ENCODE results near the gene HSD3B7.
"Not testable (repeated sequence)": the region's sequence is repeated elsewhere in the genome, so short reads cannot be mapped to it uniquely, and the experiment has no call there.

Gene HSD3B7

GRCh38 chr16:31009120-31009519 is 24.1 kb downstream of the HSD3B7 start:
- Histone ChIP-seq H4K20me1 (ENCODE audit: insufficient read depth) (no peaks in the 10 kb centered on the region), H3K27ac (no peak overlapping the region), H3K4me2 (no peak overlapping the region), H3K4me3 (IDR thresholded peaks at IDR 0.05; ENCODE audit: insufficient read depth, low read depth, low read length) (no peak overlapping the region), H3K4me1 (ENCODE audit: low read depth, poor library complexity, severe bottlenecking) (no peaks in the 10 kb centered on the region), H2AFZ (ENCODE audit: low read depth) (no peak overlapping the region), H3K27me3 (ENCODE audit: insufficient read depth, low read depth) (peaks cover 72% of the 10 kb centered on the region), H3K79me2 (ENCODE audit: insufficient read depth, low read depth) (no peaks in the 10 kb centered on the region), H3K36me3 (ENCODE audit: insufficient read depth) (no peaks in the 10 kb centered on the region), H3K9ac (no peak overlapping the region)
- TF ChIP-seq CTCF (conservative IDR thresholded peaks at IDR 0.05; ENCODE audit: low read depth, low read length), result no peak

GRCh38 chr16:31009894-31010584 is 25.0 kb downstream of the HSD3B7 start:
- Histone ChIP-seq H4K20me1 (ENCODE audit: insufficient read depth) (no peaks in the 10 kb centered on the region), H3K36me3 (ENCODE audit: insufficient read depth) (no peaks in the 10 kb centered on the region), H3K4me1 (ENCODE audit: low read depth, poor library complexity, severe bottlenecking) (no peaks in the 10 kb centered on the region), H3K79me2 (ENCODE audit: insufficient read depth, low read depth) (no peaks in the 10 kb centered on the region), H2AFZ (ENCODE audit: low read depth) (no peak overlapping the region), H3K27me3 (ENCODE audit: insufficient read depth, low read depth) (peaks cover 74% of the 10 kb centered on the region), H3K4me3 (IDR thresholded peaks at IDR 0.05; ENCODE audit: insufficient read depth, low read depth, low read length) (no peak overlapping the region), H3K27ac (no peak overlapping the region), H3K9ac (no peak overlapping the region), H3K4me2 (no peak overlapping the region)
- TF ChIP-seq CTCF (conservative IDR thresholded peaks at IDR 0.05; ENCODE audit: low read depth, low read length), result no peak

GRCh38 chr16:31010585-31011325 is 25.7 kb downstream of the HSD3B7 start, which contains the start of gene STX1B:
STX1B (minus strand) TSS chr16:31010638; CDS start chr16:31010396, 242 bp downstream.
- TF ChIP-seq CTCF (conservative IDR thresholded peaks at IDR 0.05; ENCODE audit: low read depth, low read length), result no peak
- no peak within 1 kb of the TSS for H3K9ac ChIP-seq
- no peak within 1 kb of the TSS for H3K4me3 ChIP-seq (IDR thresholded peaks at IDR 0.05; ENCODE audit: insufficient read depth, low read depth, low read length)
- H3K36me3 ChIP-seq (ENCODE audit: insufficient read depth), result no peaks in the 10 kb centered on the region
- H4K20me1 ChIP-seq (ENCODE audit: insufficient read depth), result no peaks in the 10 kb centered on the region
- H3K4me1 ChIP-seq (ENCODE audit: low read depth, poor library complexity, severe bottlenecking), result no peaks in the 10 kb centered on the region
- no peak within 1 kb of the TSS for H3K4me2 ChIP-seq
- no peaks in the 10 kb centered on the region for H3K79me2 ChIP-seq (ENCODE audit: insufficient read depth, low read depth)
- peaks cover 71% of the 10 kb centered on the region for H3K27me3 ChIP-seq (ENCODE audit: insufficient read depth, low read depth)
- H3K27ac ChIP-seq, result no peak within 1 kb of the TSS
- no peak within 1 kb of the TSS for H2AFZ ChIP-seq (ENCODE audit: low read depth)

- H3K4me2 ChIP-seq; H3K9ac ChIP-seq; H3K4me1 ChIP-seq (ENCODE audit: low read depth, poor library complexity, severe bottlenecking); H4K20me1 ChIP-seq (ENCODE audit: insufficient read depth); H3K79me2 ChIP-seq (ENCODE audit: insufficient read depth, low read depth); H3K4me3 ChIP-seq (IDR thresholded peaks at IDR 0.05; ENCODE audit: insufficient read depth, low read depth, low read length); H2AFZ ChIP-seq (ENCODE audit: low read depth); H3K27ac ChIP-seq; H3K36me3 ChIP-seq (ENCODE audit: insufficient read depth): not testable (repeated sequence)
- peaks cover 64% of the 10 kb centered on the region for H3K27me3 ChIP-seq (ENCODE audit: insufficient read depth, low read depth)
These were observed 26.8 kb downstream of the HSD3B7 start for GRCh38 chr16:31011815-31012214.

GRCh38 chr16:31013292-31013691 is 28.3 kb downstream of the HSD3B7 start:
- H3K36me3 ChIP-seq (ENCODE audit: insufficient read depth); H3K4me1 ChIP-seq (ENCODE audit: low read depth, poor library complexity, severe bottlenecking); H4K20me1 ChIP-seq (ENCODE audit: insufficient read depth); H3K27ac ChIP-seq; H3K79me2 ChIP-seq (ENCODE audit: insufficient read depth, low read depth); H3K9ac ChIP-seq; H2AFZ ChIP-seq (ENCODE audit: low read depth); H3K4me2 ChIP-seq; H3K4me3 ChIP-seq (IDR thresholded peaks at IDR 0.05; ENCODE audit: insufficient read depth, low read depth, low read length): not testable (repeated sequence)
- peaks cover 52% of the 10 kb centered on the region; the same call in 1 of the 2 replicates for H3K27me3 ChIP-seq (ENCODE audit: insufficient read depth, low read depth)

Measured in KMS-11 (cell line).